ENCODE results near the gene GSAP. TPM values are rescaled to one million over a fixed set of nuclear protein-coding genes. Genes with fewer than 3 reads are reported as not detected.

GSAP gene
- total RNA-seq, 1 donor from 2014 or later: 13.0 TPM

DNA sequence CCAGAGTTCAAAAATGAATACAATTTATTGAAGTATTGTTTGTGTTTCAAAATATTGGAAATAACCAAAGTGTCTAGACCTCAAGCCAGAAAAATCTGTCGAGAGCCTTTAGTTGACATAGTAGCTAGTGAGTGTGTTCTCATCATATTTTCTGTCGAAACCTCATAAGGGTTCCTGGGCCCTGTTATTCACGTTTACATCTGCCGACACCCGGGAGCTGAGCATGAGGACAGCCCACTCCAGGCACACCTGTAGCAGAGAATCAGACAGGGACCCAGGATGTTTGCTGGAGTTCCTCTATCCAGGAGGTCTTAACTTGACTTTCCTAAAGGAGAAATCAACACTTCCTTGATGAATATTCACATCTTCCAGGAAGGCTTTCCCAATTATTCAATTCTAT is 144.4 kb downstream of the GSAP start:
- H3K27ac ChIP-seq: no peak overlapping the region
- DNase-seq (ENCODE audit: extremely low spot score in 2 of 2): no peak
- no peak for TF ChIP-seq POLR2AphosphoS5 (IDR thresholded peaks at IDR 0.05; ENCODE audit: insufficient read depth in 1 of 2, low read depth in 1 of 2)
- TF ChIP-seq CTCF (IDR thresholded peaks at IDR 0.05): no peak
- no peak for TF ChIP-seq POLR2A (IDR thresholded peaks at IDR 0.05)

DNA sequence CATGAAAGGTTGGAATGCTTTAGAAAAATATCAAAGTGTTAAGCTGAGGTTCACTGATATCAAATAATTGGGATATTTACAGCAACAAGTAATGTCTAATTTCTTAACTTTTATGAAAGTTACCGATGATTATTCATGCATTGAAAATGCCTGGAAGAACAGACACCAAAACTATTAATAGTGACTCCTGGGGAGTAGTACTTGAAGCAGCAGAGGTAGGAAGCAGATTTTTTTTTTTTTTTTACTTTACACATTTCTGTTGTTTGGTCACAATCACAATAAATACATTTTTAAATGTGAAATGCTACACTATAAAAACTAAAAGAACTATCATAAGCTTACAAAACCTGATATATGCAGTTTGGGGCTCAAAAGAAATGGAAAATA is 146.1 kb downstream of the GSAP start:
- TF ChIP-seq CTCF (IDR thresholded peaks at IDR 0.05): no peak
- TF ChIP-seq POLR2AphosphoS5 (IDR thresholded peaks at IDR 0.05; ENCODE audit: insufficient read depth in 1 of 2, low read depth in 1 of 2): no peak
- no peak for TF ChIP-seq POLR2A (IDR thresholded peaks at IDR 0.05)
- no peak overlapping the region for H3K4me3 ChIP-seq
- no peaks in the 10 kb centered on the region for H3K4me1 ChIP-seq
- no peaks in the 10 kb centered on the region for H3K27me3 ChIP-seq
- H3K9me3 ChIP-seq: no peaks in the 10 kb centered on the region
- H3K27ac ChIP-seq: no peak overlapping the region
- DNase-seq (ENCODE audit: extremely low spot score in 2 of 2): no peak
- intact Hi-C loops (cut with DNase I): no loop called here
- no peaks in the 10 kb centered on the region for H3K36me3 ChIP-seq

More for the DNA sequence above, 144.4 kb downstream of the GSAP start:
- intact Hi-C loops (cut with DNase I): no loop called here
- Histone ChIP-seq H3K9me3 (no peaks in the 10 kb centered on the region), H3K27me3 (no peaks in the 10 kb centered on the region), H3K4me3 (no peak overlapping the region), H3K36me3 (no peaks in the 10 kb centered on the region), H3K4me1 (no peaks in the 10 kb centered on the region)

DNA sequence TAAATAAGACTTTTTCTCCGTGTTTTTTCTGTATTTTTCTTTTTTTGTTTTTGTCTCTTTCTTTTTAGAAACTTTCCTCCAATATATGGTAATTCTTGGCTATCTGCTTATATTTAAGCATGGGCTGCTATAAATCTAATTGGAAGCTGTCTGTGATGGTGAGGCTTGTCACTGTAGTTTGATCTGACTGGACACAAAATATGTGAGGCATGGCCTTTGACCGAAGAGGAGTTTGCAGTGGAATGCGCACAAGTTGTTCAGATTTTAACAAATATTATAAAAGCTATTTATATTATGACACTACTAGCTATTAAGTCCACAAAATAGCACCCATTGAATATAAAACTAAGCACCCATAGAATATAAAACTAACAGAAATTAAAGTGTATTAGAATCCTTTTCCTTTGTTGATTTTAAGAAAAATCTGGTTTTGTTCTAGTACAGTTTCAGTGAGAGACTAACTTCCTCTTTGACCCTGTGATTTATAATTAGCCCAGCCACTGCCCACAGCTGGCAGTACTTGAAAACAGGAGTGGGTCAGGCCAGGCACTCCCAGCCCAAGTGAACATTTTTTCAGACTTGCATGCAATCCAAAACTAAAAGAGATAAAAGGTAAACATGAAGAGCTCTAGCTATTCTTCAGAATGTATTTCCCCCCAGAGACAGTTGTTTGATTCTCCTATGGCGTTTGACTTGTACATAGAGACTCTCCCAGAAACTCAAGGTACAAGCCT is 146.6 kb downstream of the GSAP start:
- H3K4me3 ChIP-seq: no peak overlapping the region
- H3K27me3 ChIP-seq: no peaks in the 10 kb centered on the region
- H3K9me3 ChIP-seq: no peaks in the 10 kb centered on the region
- H3K4me1 ChIP-seq: no peaks in the 10 kb centered on the region
- TF ChIP-seq CTCF (IDR thresholded peaks at IDR 0.05) (no peak), POLR2A (IDR thresholded peaks at IDR 0.05) (no peak), POLR2AphosphoS5 (IDR thresholded peaks at IDR 0.05; ENCODE audit: insufficient read depth in 1 of 2, low read depth in 1 of 2) (no peak)
- intact Hi-C loops (cut with DNase I): no loop called here
- DNase-seq (ENCODE audit: extremely low spot score in 2 of 2): no peak
- peaks cover 0 to 2% of the 10 kb centered on the region in 2 donors for H3K36me3 ChIP-seq
- no peak overlapping the region for H3K27ac ChIP-seq

DNA sequence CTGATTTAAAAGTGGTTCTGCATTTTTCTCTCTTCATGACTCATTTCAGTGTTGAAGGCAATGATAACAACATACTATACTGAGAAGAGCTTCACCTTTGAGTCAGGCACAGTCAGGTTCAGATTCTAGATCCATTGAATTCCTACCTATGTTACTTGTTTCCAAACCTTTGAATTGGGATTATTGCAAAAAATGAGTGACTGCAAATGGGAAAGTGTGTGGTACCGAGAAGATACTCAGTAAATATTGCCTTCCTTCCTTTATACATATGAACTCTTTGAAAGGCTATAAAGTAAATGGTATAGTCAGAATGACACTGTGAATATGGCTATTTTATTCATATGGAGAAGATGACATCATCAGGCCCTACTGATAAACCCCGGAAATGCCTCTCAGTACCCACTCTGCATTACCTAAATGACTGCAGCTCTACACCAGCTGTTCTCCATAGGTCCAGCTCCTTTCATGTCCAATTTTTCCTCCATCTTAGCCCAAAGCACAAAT is 149.8 kb downstream of the GSAP start:
- intact Hi-C loops (cut with DNase I): no loop called here
- DNase-seq (ENCODE audit: extremely low spot score in 2 of 2): no peak

More for the DNA sequence above, 149.8 kb downstream of the GSAP start:
- H3K36me3 ChIP-seq: peaks cover 0 to 6% of the 10 kb centered on the region in 2 donors
- H3K4me3 ChIP-seq: no peak overlapping the region
- H3K9me3 ChIP-seq: no peaks in the 10 kb centered on the region
- no peaks in the 10 kb centered on the region for H3K4me1 ChIP-seq
- H3K27me3 ChIP-seq: no peaks in the 10 kb centered on the region
- TF ChIP-seq POLR2AphosphoS5 (IDR thresholded peaks at IDR 0.05; ENCODE audit: insufficient read depth in 1 of 2, low read depth in 1 of 2) (no peak), CTCF (IDR thresholded peaks at IDR 0.05) (no peak), POLR2A (IDR thresholded peaks at IDR 0.05) (no peak)
- no peak overlapping the region for H3K27ac ChIP-seq
